Measurements from ENCODE around the gene PTPRJ. TPM values are rescaled to one million over a fixed set of nuclear protein-coding genes. Genes with fewer than 3 reads are reported as not detected.

The PTPRJ gene
- total and polyA plus RNA-seq, 9 of the 15 experiments (the other 6 are each of a cell fraction or from before 2014, with no cell fraction given), result 0.56 to 10.7 (median 4.8) TPM

GRCh38 chr11:47992959-47993820 is 12.8 kb downstream of the PTPRJ start (continued):
- 0 out of 4 replicates have a peak, but pooled peaks of 1 of the 2 experiments have one; percentile 34 for TF ChIP-seq FOXK2 (conservative IDR thresholded peaks at IDR 0.05 in 1 of 2, IDR thresholded peaks at IDR 0.05 in 1 of 2; ENCODE audit: low read depth in 2 of 2)
- TF ChIP-seq KAT8 (IDR thresholded peaks at IDR 0.05; ENCODE audit: low read depth), result no peak
- peak; percentile 20 for TF ChIP-seq CCNT2 (IDR thresholded peaks at IDR 0.05; ENCODE audit: borderline replicate concordance, extremely low read depth, insufficient read length, low read depth, low read length)
- TF ChIP-seq STAT6 (CRISPR knock-in tag; IDR thresholded peaks at IDR 0.05), result no peak
- peak; percentile 64 for TF ChIP-seq SMAD4 (CRISPR knock-in tag; conservative IDR thresholded peaks at IDR 0.05)
- TF ChIP-seq HMG20A (CRISPR knock-in tag; conservative IDR thresholded peaks at IDR 0.05), result no peak
- no peak for TF ChIP-seq NCOA6 (IDR thresholded peaks at IDR 0.05)
- peak; percentile 99 for TF ChIP-seq KDM1A (IDR thresholded peaks at IDR 0.05)
- peak; percentile 76 for TF ChIP-seq MAFF (IDR thresholded peaks at IDR 0.05; ENCODE audit: low read length)
- TF ChIP-seq SOX6 (IDR thresholded peaks at IDR 0.05), result peak; percentile 57
- TF ChIP-seq TBL1XR1 (IDR thresholded peaks at IDR 0.05; ENCODE audit: low read length in 2 of 2), result peak in 1 of 2 experiments; percentile 41; a peak in 1 of 4 replicates
- TF ChIP-seq ZC3H4 (CRISPR knock-in tag; IDR thresholded peaks at IDR 0.05; ENCODE audit: borderline replicate concordance), result no peak
- TF ChIP-seq FOS (IDR thresholded peaks at IDR 0.05; ENCODE audit: extremely low read depth, insufficient read length), result peak; percentile 49
- TF ChIP-seq FOSL1 (tag; conservative IDR thresholded peaks at IDR 0.05), result peak; percentile 98
- peak; percentile 71 for TF ChIP-seq NR2C1 (IDR thresholded peaks at IDR 0.05)
- peak; percentile 73 for TF ChIP-seq NR2C1 (tag; IDR thresholded peaks at IDR 0.05)
- TF ChIP-seq JUN (IDR thresholded peaks at IDR 0.05; ENCODE audit: borderline replicate concordance, low read depth, low read length), result peak; percentile 92
- TF ChIP-seq JUN (CRISPR knock-in tag; IDR thresholded peaks at IDR 0.05; ENCODE audit: borderline replicate concordance), result no peak
- TF ChIP-seq MYNN (IDR thresholded peaks at IDR 0.05), result 0 out of 2 replicates have a peak, but pooled peaks have one; percentile 34
- TF ChIP-seq MYNN (CRISPR knock-in tag; IDR thresholded peaks at IDR 0.05), result no peak
- no peak for TF ChIP-seq ZNF586 (CRISPR knock-in tag; conservative IDR thresholded peaks at IDR 0.05)
- TF ChIP-seq GMEB1 (CRISPR knock-in tag; IDR thresholded peaks at IDR 0.05), result no peak
- TF ChIP-seq BRD4 (IDR thresholded peaks at IDR 0.05), result no peak

All from K562 (cell line).